ENCODE results near the gene IDE.
A peak's percentile ranks its signal among the peaks of the same experiment; 100 is the strongest.
"Not testable (repeated sequence)": the region's sequence is repeated elsewhere in the genome, so short reads cannot be mapped to it uniquely, and the experiment has no call there.

The IDE gene

DNA sequence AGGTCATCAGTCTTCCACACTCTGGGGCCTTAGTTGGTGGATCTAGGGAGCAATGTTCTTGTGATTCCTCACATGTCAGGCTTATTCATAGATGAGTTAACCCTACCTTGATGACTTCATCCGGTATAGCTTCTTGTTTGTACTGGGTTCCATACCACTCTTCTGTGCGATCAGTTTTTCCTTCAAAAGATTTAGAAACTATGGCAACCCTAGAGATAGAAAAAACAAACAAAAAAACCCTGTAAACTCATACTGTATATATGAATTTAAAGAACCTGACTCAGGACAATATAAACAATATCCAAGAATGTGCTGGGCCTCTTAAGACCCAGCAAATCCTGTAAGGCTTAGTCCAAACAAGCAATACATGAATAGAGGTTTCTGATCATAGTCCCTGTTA lies 83.5 kb downstream of the IDE start:
- no peak for DNase-seq

DNA sequence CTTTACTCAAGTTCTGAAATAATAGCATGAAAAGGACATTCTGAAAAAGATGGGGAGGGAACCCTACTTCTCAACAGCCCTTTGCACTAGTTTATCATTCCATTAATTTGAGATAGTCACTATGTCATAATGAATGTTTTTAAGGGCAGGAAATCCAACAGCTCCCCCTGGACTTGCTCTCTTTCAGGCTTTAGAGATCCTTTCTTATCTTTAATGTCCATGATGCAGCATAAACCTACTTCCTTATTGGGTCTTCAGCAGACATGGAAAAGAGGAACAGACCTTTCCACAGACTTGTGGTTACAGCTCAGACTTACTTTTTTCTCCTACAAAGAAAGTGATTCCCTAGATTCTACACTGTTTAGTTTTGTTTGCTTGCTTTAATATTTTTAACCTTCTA lies 87.3 kb downstream of the IDE start:
- no peak for DNase-seq

DNA sequence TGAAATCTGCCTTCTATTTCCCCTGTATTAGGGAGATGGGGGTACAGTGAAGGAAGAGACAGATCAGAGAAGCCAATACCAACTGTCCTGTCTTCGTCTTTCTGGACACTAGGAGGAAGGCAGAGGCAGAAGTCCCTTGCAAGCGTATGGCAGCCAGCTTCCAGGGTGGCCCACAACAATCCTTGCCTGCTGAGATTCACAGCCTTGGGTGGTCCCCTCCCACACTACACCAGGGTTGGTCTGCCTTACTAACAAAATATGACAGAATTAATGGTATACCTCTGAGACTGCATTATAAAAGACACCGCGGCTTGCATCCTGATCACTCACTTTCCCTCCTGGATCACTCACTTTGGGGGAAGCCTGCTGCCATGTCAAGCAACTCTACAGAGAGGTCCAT lies 90.4 kb downstream of the IDE start:
- no peak for DNase-seq

DNA sequence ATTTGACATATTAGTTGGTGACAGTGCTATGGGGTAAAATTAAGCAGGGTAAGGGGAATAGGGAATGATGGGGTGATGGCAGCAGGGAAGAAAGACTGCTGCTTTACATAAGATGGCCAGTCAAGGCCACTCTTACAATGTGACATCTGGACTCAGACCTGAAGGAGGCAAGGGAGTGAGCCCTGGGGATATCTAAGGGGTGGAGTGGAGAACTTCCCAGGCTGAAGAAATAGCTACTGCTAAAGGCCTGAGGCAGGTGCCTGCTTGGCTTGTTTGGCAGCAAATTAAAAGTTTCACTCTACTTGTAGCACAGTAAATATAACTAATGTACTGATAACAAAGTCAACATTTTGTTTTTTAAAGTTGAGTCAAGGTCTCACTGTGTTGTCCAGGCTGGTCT lies 93.5 kb downstream of the IDE start:
- no peak for DNase-seq

DNA sequence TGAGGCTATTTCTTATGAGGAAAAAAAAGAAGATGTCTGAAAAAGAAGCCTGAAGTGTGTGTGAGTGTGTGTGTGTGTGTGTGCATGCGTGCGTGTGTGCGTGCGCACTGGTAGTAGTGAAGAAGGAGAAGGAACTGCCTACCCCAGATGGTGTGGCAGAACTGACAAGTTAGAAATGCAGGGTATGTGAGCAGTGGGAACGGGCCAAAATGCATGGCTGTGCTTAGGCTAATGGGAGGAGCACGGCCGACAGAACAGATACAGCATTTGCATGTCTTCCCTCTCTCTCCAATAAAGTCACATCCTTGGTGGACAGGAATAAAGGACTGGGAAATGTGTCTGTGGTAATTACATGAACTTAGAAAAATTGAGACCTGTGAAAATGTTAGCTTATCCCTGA lies 94.3 kb downstream of the IDE start:
- DNase-seq, result no peak

DNA sequence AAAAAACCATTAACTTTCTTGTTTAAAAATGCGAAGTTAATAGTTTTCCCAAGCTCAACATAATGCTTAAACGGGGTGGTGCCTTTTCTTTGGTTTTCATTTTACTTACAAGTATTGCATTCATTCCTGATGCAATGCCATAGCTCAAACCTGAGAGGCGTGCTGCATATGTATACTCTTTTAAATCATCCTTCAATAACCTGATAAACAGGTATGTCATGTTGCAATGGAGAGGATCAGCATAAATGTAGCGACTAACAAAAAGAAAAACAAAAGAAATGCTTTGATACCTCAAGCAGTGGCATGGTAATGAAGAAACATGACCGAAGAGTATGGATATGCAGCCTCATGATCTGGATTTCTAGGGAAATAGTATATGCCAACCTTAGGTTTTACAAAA lies 95.4 kb downstream of the IDE start:
- no peak for DNase-seq

DNA sequence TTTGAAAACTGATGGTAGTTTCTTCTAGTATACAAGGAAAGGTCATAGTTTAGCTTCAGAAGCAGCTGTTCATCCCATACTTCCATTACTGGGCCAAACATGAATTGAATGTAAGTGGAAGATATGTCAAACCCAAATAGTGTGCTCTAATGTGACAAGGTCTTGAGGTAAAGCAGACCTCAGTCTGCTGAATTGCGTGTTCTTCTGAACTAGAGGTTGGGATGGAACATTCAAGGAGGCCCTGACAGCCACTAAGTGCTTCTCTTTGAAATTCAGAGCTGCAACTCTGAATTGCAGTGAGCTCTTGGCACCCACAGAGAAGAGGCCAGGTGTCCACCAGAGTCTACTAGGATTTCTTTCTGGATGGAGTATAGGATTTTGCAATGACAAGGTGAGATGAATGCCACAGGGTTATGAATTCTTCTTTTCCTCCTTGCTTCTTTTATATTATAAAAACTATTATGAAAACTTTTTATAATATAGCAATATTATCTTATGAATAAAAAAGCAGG lies 98.5 kb downstream of the IDE start:
- no peak for DNase-seq

DNA sequence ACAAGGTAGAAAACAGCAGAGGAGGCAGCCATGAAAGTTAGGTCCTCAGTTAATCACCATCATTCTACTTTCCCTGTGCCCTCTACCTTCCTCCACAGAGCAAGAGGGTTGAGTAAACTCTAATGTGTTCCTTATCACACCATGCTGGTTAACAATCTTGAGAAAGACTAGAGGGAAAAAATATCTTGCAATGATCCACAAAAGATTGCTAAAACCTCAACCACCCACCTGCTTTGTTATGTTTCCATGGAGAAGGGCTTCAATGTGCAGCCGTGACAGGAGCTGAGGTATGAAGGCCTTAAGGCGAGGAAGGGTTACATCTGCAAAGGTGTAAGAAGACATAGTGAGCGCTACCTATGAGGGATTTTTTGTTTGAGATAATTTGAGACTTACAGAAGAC lies 103.9 kb downstream of the IDE start:
- no peak for DNase-seq

DNA sequence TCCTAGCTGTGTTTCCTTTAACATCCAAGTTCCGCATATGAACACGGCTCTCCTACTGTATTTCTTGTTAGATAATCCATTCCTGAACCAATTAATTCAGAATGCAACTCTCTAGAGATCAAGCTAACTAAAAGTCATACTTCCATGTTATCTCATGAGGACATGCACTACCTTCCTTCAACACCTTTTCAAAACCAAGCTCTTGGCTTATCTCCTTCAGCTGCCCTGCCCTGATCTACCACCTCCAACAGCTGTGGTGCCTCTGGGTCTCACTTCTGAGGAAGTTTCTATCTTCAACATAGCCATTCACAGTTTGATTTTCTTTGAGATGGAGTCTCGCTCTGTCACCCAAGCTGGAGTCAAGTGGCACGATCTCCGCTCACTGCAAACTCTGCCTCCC lies 109.5 kb downstream of the IDE start:
- DNase-seq, result no peak

DNA sequence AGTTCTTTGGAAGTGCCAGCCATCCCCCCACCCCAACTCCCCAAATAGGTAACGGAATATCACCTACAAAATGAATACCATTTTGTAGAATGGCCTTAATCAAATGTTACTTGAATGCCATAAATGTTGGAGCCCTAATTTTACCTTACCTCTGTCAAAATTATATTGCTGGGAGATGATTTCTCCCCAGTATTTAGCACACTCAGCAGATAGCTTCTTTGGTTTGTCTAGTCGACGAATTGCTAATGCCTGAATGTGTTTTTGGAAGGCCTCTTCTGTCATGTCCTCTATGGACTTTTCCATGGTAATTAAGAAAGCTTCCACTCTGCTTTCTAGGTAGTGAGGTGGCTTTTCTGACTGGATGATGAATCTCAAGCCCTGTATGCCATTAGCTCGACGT lies 110.3 kb downstream of the IDE start:
- DNase-seq, result no peak

DNA sequence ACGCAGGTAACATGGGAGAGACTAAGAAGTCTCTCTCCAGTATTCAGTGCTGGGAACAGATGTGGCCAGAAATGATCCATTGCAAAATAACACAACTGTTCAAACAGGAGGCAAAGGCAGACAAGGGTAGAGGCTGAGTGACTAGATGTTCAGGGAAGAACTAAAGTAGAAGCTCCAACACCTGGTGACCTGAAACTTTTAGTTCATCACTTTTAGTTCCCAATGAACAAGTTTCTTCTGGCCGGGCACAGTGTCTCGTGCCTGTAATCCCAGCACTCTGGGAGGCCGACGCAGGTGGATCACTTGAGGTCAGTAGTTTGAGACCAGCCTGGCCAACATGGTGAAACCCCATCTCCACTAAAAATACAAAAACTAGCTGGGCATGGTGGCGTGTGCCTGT lies 118.9 kb downstream of the IDE start:
- not testable (repeated sequence) for DNase-seq

DNA sequence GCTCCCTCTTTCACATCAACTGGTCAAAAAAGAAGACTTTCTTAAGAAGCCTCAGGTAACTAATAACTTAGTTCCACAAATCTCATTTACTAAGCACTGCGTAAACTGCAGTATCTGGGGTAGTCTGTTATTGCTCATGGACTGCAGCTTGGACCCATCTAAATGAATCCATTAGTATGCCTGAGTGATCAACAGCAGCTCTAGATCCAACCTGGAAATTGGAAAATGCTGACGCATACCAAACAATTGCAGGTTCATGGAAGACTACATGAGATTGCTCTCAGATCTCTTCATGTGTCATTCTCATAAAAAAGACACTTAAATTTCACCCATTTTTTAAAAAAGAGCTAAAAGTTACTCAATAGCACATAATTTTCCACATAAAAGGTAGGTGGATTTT lies 121.6 kb downstream of the IDE start:
- DNase-seq, result no peak

DNA sequence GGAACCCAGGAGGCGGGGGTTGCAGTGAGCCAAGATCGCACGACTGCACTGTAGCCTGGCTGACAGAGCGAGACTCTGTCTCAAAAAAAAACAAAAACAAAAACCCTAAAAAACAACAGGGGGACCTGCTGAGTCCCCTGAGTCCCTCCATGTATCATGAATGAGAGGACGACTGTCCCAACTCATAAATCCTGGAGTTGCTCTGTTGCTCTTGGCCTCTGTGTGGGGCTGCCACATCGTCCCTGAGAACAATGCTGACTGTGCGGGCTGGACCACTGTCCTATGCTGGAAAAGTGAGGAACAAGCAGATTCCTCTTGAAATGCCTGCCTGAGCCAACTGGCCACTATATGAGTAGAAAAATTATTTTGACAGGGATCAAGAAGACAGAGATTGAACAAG lies 122.5 kb downstream of the IDE start:
- no peak for DNase-seq

DNA sequence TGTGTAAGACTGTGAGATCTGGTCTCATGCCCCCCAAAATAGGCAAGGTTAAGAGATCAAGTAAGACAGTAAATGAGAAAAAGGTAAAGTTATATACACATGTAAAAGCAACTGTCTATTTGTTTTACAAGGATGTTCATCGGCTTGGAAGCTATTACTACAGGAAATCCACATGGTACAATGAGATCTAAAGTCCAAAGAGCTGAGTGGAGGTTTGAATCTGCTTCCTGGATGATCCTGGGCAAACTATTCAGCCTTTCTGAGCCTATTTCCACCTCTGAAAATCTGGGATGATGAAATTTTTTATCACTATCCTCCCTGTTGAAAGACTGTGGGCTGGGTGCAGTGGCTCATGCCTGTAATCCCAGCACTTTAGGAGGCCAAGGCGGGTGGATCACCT lies 123.0 kb downstream of the IDE start:
- DNase-seq, result no peak

DNA sequence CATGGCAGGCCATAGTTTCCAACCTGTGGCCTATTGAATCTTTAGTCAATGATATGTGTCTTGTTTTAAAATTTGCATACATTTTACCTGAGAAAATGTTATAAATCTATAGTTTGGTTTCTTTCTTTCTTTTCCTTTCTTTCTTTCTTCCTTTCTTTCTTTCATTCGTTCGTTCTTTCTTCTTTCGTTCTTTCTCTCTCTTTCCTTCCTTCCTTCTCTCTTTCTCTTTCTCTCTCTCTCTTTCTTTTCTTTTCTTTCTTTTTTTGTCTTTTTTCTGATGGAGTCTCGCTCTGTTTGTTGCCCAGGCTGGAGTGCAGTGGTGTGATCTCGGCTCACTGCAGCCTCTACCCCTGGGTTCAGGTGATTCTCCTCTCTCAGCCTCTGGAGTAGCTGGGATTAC lies 133.3 kb downstream of the IDE start:
- DNase-seq, result no peak

DNA sequence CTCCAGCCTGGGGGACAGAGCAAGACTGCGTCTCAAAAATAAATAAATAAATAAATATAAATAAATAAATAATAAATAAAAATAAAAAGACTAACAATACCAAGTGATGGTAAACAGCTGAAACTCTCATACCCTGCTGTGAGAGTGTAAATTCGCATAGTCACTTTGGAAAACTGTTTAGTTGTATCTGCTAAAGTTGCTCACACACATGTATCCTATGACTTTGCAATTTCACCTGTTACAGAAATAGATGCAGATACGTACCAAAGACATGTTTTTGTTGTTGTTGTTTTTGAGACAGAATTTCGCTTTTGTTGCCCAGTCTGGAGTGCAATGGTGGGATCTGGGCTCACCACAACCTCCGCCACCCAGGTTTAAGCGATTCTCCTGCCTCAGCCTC lies 135.7 kb downstream of the IDE start:
- DNase-seq, result no peak

DNA sequence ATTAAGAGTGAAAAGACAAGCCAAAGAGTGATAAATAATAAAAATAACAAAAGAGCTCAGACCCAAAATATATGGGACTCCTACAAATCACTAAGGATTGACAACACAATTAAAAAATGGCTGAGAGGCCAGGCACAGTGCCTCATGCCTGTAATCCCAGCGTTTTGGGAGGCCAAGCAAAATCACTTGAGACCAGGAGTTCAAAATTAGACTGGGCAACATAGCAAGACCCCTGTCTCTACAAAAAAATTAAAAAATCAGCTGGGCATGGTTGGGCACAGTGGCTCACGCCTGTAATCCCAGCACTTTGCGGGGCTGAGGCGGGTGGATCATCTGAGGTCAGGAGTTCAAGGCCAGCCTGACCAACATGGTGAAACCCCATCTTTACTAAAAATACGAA lies 137.3 kb downstream of the IDE start:
- no peak for DNase-seq

DNA sequence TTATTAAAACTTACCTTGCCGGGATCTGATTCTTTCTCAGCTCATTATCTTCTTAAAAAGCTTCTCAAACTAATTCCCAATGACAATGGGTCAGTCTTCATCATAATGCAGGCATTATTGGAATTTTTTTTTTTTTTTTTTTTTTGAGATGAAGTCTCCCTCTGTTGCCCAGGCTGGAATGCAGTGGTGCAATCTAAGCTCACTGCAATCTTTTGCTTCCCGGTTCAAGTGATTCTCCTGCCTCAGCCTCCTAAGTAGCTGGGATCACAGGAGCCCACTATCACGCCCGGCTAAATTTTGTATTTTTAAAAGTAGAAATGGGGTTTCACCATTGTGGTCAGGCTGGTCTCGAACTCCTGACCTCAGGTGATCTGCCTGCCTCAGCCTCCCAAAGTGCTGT lies 137.8 kb downstream of the IDE start:
- DNase-seq, result not testable (repeated sequence)

DNA sequence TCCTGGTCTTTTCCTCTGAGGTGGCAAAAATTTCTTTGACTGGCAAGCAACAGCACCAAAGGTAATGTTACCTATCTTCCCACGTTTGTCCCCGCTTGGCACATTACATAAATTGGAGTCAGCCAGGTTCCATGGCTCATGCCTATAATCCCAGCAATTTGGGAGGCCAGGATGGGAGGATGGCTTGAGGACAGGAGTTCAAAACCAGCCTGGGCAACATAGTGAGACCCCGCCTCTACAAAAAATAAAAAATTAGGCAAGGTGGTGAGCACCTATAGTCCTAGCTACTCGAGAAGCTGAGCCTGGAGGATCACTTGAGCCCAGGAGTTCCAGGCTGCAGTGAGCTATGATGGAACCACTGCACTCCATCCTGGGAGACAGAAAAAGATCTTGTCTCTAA lies 139.5 kb downstream of the IDE start:
- DNase-seq, result no peak

DNA sequence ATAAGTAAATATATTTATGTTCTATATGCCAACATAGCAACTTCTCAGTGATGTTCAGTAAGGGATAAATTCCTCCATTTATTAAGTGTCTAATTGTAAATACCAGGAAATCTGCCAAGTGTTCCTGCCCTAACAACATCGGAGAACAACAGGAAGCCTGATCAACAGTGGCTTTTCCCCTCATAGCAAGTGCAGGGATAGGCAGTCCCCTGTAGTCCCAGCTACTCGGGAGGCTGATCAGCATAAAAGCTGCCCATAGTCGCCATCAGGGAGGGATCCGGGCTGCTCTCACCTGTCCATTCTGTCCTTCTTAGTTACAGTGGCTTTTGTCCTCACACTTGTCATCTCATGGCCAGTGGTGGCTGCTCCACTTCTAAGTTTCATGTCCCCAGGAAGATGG lies 141.3 kb downstream of the IDE start:
- no peak for DNase-seq

DNA sequence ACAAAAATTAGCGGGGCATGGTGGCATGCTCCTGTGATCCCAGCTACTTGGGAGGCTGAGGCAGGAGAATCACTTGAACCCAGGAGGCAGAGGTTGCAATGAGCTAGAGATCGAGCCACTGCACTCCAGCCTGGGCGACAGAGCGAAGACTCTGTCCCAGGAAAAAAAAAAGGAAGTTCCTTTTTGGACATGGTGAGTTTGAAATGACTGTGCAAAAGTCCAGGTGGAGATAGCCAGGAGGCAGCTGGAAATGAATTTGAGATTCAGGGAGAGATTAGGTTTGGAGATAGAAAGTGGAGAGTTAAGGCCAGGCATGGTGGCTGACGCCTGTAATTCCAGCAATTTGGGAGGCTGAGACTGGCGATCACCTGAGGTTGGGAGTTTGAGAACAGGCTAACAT lies 143.8 kb downstream of the IDE start:
- no peak for DNase-seq

DNA sequence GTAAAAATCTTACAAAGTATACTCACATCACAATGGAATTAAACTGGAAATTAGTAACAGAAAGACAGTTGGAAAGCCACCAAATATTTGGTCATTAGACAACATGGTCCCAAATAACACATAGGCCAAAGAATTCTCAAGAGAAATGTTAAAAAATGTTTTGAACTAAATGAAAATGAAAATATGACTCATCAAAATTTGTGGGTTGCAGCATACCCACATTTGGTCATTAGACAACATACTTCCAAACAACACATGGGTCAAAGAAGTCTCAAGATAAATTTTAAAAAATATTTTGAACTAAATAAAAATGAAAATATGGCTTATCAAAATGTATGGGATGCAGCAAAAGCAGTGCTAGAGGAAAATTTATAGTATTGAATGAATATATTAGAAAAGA lies 152.3 kb downstream of the IDE start:
- no peak for DNase-seq

DNA sequence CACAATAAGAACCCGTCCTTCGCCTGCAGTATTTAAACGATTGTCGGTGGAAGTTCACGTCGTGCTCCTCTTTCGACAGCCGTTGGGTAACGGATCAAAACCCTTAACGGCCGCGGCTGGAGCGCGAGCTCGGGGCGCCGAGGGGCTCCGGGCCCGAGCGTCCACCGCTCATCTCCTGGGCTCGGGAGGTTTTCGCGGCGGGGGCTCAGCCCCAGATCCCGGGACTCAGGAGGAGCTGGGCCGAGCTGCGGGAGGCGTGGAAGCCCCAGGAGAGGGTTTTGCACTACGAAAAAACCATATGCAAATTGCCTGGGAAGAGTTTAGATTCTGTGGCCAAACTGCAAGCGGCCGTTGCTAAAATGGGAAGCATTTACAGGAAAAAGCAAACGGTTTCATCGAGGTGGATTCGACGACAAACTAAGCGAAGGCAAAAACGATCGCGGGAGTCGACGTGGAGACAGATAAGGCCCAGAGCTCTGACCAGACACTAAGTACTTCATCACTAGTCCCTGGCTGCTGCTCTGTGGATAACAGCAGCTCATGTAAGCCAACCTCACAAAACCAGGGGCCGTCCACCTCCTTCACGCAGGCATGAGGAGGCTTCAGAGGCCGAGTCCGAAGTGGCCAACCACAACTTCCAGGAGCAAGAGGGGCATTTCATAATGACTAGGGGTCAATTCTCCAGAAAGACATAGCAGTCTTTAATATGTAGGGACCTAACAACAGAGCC lies 153.2 kb downstream of the IDE start:
- no peak for DNase-seq

DNA sequence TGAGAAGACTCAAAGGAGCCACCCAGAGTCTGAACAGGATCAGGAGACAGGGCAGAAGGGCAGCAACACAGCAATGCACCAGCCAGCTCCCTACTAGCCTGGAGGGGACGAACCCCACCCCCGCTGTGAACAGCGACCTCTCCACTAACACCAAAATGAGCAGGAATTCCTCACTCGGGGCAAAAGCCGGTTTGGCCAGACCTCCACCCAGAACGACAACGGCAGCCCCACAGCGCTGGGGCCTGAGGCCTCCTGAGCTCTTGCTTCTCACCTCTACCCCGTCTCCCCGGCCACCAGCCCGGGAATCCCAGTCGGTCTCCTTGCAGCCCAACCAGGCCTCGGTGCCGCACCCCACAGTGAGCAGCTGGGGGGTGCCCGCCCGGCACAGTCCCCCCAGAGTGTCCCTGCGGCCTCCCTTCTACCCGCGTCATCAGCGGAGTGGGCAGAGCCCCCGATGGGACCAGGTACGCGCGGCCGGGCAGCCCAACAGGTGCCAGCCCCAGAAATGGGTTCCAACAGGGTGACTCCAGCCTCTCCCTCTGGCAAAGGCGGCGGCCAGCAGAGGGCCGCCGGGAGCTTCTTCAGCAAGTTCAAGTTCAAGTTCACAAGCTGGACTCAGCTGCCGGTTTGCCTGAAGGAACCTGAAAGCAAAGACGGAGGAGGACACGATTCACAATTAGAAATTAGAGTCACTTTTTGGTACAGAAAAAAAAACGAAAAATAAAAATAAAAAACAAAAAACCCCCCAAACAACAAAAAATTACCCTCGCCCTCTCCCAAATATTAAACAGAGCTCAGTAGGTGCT lies 153.9 kb downstream of the IDE start:
- peak in 1 of 5 donors; percentile 9 for DNase-seq
